Endothelial cell of umbilical vein (primary cell): ENCODE results near the gene RBMS3. TPM values are rescaled to one million over a fixed set of nuclear protein-coding genes. Genes with fewer than 3 reads are reported as not detected.

ENCODE experiments used
- BruUV-seq: library from RNA; stranded (reverse); fragments of 400-500 nt; replicated peaks from 2 replicates; lab custom pipeline; 2021; lab: Mats Ljungman, UMichigan
- CTCF ChIA-PET: fragments of 300-600, 350-600 bp; sonication (Branson Sonifier 250); formaldehyde crosslinking; loops from one replicate; lab custom pipeline; 2021; ENCODE audit warnings: antibody characterized with exemption, inconsistent platforms; lab: Charles Lee
- POLR2A ChIA-PET: fragments of 300-600, 350-600 bp; sonication (Branson Sonifier 250); formaldehyde crosslinking; loops from one replicate; lab custom pipeline; 2021; ENCODE audit warnings: antibody characterized with exemption, inconsistent platforms; lab: Charles Lee
- DNase-seq: peaks from one replicate; pipeline ENCODE4 v3.0.0-alpha.2; 2011; ENCODE audit warnings: low read depth, low spot score
- FAIRE-seq: peaks from 2 replicates; lab custom pipeline; 2011; peaks lifted over from hg19 to GRCh38; lab: Jason Lieb, UNC
- H2AFZ ChIP-seq: 2 replicates; pipeline ENCODE4 v1.6.0; 2012; ENCODE audit warnings: low read depth, low read length, control low read depth, inconsistent platforms
- H3K27ac ChIP-seq: 2 replicates; pipeline ENCODE4 v1.5.1; 2011; ENCODE audit warnings: low read depth, mild to moderate bottlenecking, control low read depth, low read length, moderate library complexity; ENCODE audit not compliant: insufficient read depth
- H3K27me3 ChIP-seq, 2 experiments: 2 replicates each; pipeline versions ENCODE4 v1.6.0 to v1.6.1; 2011; ENCODE audit warnings: low read length in 2 of 2, mixed read lengths in 1 of 2; ENCODE audit not compliant: control insufficient read depth in 2 of 2, insufficient read depth in 2 of 2
- H3K36me3 ChIP-seq, 2 experiments: 2 replicates in 1 of 2; 3 replicates in 1 of 2; pipeline ENCODE4 v1.5.1; 2011; ENCODE audit warnings: low read length in 2 of 2, mild to moderate bottlenecking in 1 of 2, moderate library complexity in 1 of 2; ENCODE audit not compliant: control insufficient read depth in 2 of 2, insufficient read depth in 2 of 2; ENCODE audit errors: extremely low read depth in 1 of 2
- H3K4me1 ChIP-seq: 3 replicates; pipeline ENCODE4 v1.5.1; 2011; ENCODE audit warnings: mild to moderate bottlenecking, low read length; ENCODE audit not compliant: control insufficient read depth, insufficient read depth; ENCODE audit errors: extremely low read depth
- H3K4me2 ChIP-seq: 2 replicates; pipeline ENCODE4 v1.6.1; 2011; ENCODE audit warnings: low read length, control low read depth, mixed read lengths; ENCODE audit not compliant: insufficient read depth
- H3K4me3 ChIP-seq, 3 experiments: fragments of 200-600 bp in 1 of 3; sonication (generic), shearing (Covaris generic) in 1 of 3; replicated peaks in 1 of 3; 2 replicates each; pipeline ENCODE4 v1.5.1; 2011 to 2016; ENCODE audit warnings: control low read depth in 3 of 3, low read length in 3 of 3, mild to moderate bottlenecking in 2 of 3, inconsistent platforms in 1 of 3, low read depth in 1 of 3, moderate library complexity in 1 of 3; ENCODE audit not compliant: insufficient read depth in 1 of 3
- H3K79me2 ChIP-seq: 2 replicates; pipeline ENCODE4 v1.6.0; 2012; ENCODE audit warnings: low read length, inconsistent platforms; ENCODE audit not compliant: control insufficient read depth, insufficient read depth
- H3K9ac ChIP-seq: replicated peaks from 2 replicates; pipeline ENCODE3; 2011; ENCODE audit warnings: low read length, control low read depth; ENCODE audit not compliant: insufficient read depth; ENCODE audit errors: extremely low read depth
- H3K9me1 ChIP-seq: replicated peaks from 3 replicates; pipeline ENCODE4 v1.6.0; 2011; ENCODE audit warnings: mild to moderate bottlenecking, low read length; ENCODE audit not compliant: control insufficient read depth, insufficient read depth; ENCODE audit errors: extremely low read depth
- H3K9me3 ChIP-seq: replicated peaks from 2 replicates; pipeline ENCODE4 v1.5.1; 2012; ENCODE audit warnings: low read length, inconsistent platforms; ENCODE audit not compliant: control insufficient read depth, insufficient read depth
- H4K20me1 ChIP-seq: replicated peaks from 2 replicates; pipeline ENCODE3; 2011; ENCODE audit warnings: mild to moderate bottlenecking, low read length; ENCODE audit not compliant: control insufficient read depth, insufficient read depth; ENCODE audit errors: extremely low read depth
- EZH2 ChIP-seq: IDR thresholded peaks from 2 replicates; pipeline ENCODE4 v1.6.1; 2012; ENCODE audit warnings: borderline replicate concordance, low read depth, mild to moderate bottlenecking, moderate library complexity, low read length, inconsistent platforms; ENCODE audit not compliant: severe bottlenecking
- FOS ChIP-seq: IDR thresholded peaks from 2 replicates; pipeline ENCODE4 v1.6.1; 2011; ENCODE audit warnings: mild to moderate bottlenecking, low read length, moderate library complexity, borderline replicate concordance; ENCODE audit not compliant: insufficient read depth
- JUN ChIP-seq: IDR thresholded peaks from 2 replicates; pipeline ENCODE4 v1.6.1; 2011; ENCODE audit warnings: borderline replicate concordance, low read depth; ENCODE audit not compliant: insufficient read length, insufficient read depth
- MYC ChIP-seq: IDR thresholded peaks from one replicate; pipeline ENCODE4 v1.6.1; 2011; ENCODE audit warnings: mild to moderate bottlenecking, low read depth, low read length
- POLR2AphosphoS5 ChIP-seq: IDR thresholded peaks from 2 replicates; pipeline ENCODE4 v1.6.1; 2012; ENCODE audit warnings: low read depth, mild to moderate bottlenecking, control low read depth, low read length, moderate library complexity; ENCODE audit not compliant: insufficient read depth
- dilution Hi-C: fragments of 300-500 bp; cut with MboI; formaldehyde crosslinking; loops from one replicate; pipeline ENCODE4 v1.15.0; 2019; ENCODE audit warnings: low sequenced_read_pairs; ENCODE audit not compliant: extremely low pct_ligation_motif_present
- intact Hi-C: fragments of 100-400 bp; cut with micrococcal nuclease; formaldehyde crosslinking; loops from one replicate; pipeline ENCODE4 v1.10.0; 2022
- polyA plus RNA-seq, 4 experiments: library from polyadenylated mRNA; depleted of rRNA in 3 of 4; stranded (reverse) in 3 of 4; unstranded in 1 of 4; fragments of >200 nt; gene quantifications; 2 replicates each; pipeline versions ENCODE4 v1.2.1 to v1.2.3, GENCODE V29; 2011 to 2012; ENCODE audit warnings: missing spikeins in 1 of 4
- total RNA-seq: library from RNA; stranded (reverse); gene quantifications from 2 replicates; pipeline ENCODE4 v1.2.3, GENCODE V29; 2021
- TF ChIP-seq, protein P1 (sequence below), 2 donors: IDR thresholded peaks; 1 replicate in 1 of 2; 2 replicates in 1 of 2; pipeline ENCODE4 v1.5.1; 2011; ENCODE audit warnings: low read length in 2 of 2, mild to moderate bottlenecking in 2 of 2, moderate library complexity in 2 of 2, control low read depth in 1 of 2, inconsistent platforms in 1 of 2, low read depth in 1 of 2; ENCODE audit not compliant: insufficient read depth in 1 of 2; ENCODE audit errors: extremely low read depth in 1 of 2

Gene RBMS3
- total and polyA plus RNA-seq, 2 donors (not counting 3 experiments of a cell fraction or from before 2014, with no cell fraction given) = 13.6 to 42.3 TPM

DNA sequence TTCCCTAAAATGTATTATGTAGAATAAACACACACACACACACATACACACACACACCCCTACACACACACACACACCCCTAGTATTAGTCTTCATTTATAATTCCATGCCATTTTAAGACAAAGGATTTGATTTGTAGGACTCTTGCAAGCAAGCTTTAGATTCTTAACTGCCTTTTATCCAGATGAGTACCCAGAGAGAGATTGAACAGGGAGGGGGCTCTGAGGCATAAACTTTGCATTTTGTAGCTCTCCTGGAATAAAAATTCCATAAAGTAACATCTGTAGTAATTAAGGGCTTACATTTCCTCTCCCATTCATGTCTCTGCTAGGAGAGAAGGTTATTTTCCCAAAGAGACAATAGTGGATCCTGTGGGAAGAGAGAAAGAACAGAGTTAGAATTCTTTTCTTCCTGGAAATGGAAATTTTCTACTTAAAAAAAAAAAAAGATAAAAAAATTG is 479.4 kb downstream of the RBMS3 start:
- H3K27me3 ChIP-seq = no peaks in the 10 kb centered on the region
- dilution Hi-C loops = no loop called here

More for the DNA sequence above, 479.4 kb downstream of the RBMS3 start:
- Histone ChIP-seq H3K9me3 (no peaks in the 10 kb centered on the region), H3K9ac (no peak overlapping the region), H3K79me2 (no peaks in the 10 kb centered on the region), H2AFZ (no peak overlapping the region), H4K20me1 (no peaks in the 10 kb centered on the region), H3K4me3 (no peak overlapping the region), H3K27ac (peak overlapping the region; percentile 98), H3K9me1 (no peaks in the 10 kb centered on the region), H3K36me3 (no peaks in the 10 kb centered on the region), H3K4me2 (no peak overlapping the region), H3K4me1 (peaks cover 47% of the 10 kb centered on the region)
- FAIRE-seq = no peak
- ChIA-PET CTCF (interaction anchor here (0.6 to 2.5 kb wide), 10 partner anchors 8 to 1093 kb away, joined by 3 to 20 read pairs (median 4); partner anchors contain the start of gene RBMS3), POLR2A (no interaction called here)
- no TSS peak for BruUV-seq
- peak; percentile 18 for DNase-seq
- TF ChIP-seq FOS (no peak), JUN (no peak), EZH2 (no peak), MYC (no peak), POLR2AphosphoS5 (no peak)
- TF ChIP-seq, protein P1, sequence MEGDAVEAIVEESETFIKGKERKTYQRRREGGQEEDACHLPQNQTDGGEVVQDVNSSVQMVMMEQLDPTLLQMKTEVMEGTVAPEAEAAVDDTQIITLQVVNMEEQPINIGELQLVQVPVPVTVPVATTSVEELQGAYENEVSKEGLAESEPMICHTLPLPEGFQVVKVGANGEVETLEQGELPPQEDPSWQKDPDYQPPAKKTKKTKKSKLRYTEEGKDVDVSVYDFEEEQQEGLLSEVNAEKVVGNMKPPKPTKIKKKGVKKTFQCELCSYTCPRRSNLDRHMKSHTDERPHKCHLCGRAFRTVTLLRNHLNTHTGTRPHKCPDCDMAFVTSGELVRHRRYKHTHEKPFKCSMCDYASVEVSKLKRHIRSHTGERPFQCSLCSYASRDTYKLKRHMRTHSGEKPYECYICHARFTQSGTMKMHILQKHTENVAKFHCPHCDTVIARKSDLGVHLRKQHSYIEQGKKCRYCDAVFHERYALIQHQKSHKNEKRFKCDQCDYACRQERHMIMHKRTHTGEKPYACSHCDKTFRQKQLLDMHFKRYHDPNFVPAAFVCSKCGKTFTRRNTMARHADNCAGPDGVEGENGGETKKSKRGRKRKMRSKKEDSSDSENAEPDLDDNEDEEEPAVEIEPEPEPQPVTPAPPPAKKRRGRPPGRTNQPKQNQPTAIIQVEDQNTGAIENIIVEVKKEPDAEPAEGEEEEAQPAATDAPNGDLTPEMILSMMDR (IDR thresholded peaks at IDR 0.05; ENCODE audit: extremely low read depth in 1 of 2, insufficient read depth in 1 of 2, low read depth in 1 of 2, low read length in 2 of 2) = no peak
- intact Hi-C loops = loop anchor here (5.0 to 10.0 kb wide), 2 partner anchors 318 to 995 kb away; no protein-coding TSS in a partner anchor
